Skeletal muscle satellite cell (primary cell): ENCODE measurements around the gene FARS2.

Experiments
- H3K27me3 ChIP-seq: 2 replicates; pipeline ENCODE4 v1.7.0; 2013; ENCODE audit warnings: low read length; ENCODE audit not compliant: control insufficient read depth, insufficient read depth
- H3K36me3 ChIP-seq: 2 replicates; pipeline ENCODE4 v1.7.0; 2013; ENCODE audit warnings: mild to moderate bottlenecking, control low read depth, low read length; ENCODE audit not compliant: insufficient read depth
- H3K4me1 ChIP-seq: 2 replicates; pipeline ENCODE4 v1.7.0; 2013; ENCODE audit warnings: low read length; ENCODE audit not compliant: control insufficient read depth, insufficient read depth
- H3K4me2 ChIP-seq: 2 replicates; pipeline ENCODE4 v1.7.0; 2013; ENCODE audit warnings: mild to moderate bottlenecking, low read length
- H3K4me3 ChIP-seq: 2 replicates; pipeline ENCODE4 v1.7.0; 2013; ENCODE audit warnings: low read length
- H3K9ac ChIP-seq: 2 replicates; pipeline ENCODE4 v1.7.0; 2013; ENCODE audit warnings: mild to moderate bottlenecking, low read depth, low read length, moderate library complexity
- H3K9me3 ChIP-seq: replicated peaks from 2 replicates; pipeline ENCODE4 v1.7.0; 2013; ENCODE audit warnings: mild to moderate bottlenecking, control low read depth, low read length

Gene FARS2

GRCh38 chr6:5657684-5658430, 396.5 kb downstream of the FARS2 start:
- Histone ChIP-seq H3K36me3 (no peaks in the 10 kb centered on the region), H3K9ac (no peak overlapping the region), H3K27me3 (no peaks in the 10 kb centered on the region), H3K4me1 (no peaks in the 10 kb centered on the region), H3K4me3 (no peak overlapping the region), H3K4me2 (no peak overlapping the region), H3K9me3 (no peaks in the 10 kb centered on the region)

- no peaks in the 10 kb centered on the region for H3K36me3 ChIP-seq
- H3K9ac ChIP-seq = no peak overlapping the region
- H3K4me2 ChIP-seq = no peak overlapping the region
- H3K4me1 ChIP-seq = no peaks in the 10 kb centered on the region
- H3K4me3 ChIP-seq = no peak overlapping the region
- H3K27me3 ChIP-seq = no peaks in the 10 kb centered on the region
- no peaks in the 10 kb centered on the region for H3K9me3 ChIP-seq
Measured at GRCh38 chr6:5659467-5659866, 398.2 kb downstream of the FARS2 start.

GRCh38 chr6:5660772-5661171, 399.5 kb downstream of the FARS2 start:
- no peaks in the 10 kb centered on the region for H3K36me3 ChIP-seq
- H3K27me3 ChIP-seq = no peaks in the 10 kb centered on the region
- H3K9me3 ChIP-seq = no peaks in the 10 kb centered on the region
- H3K4me3 ChIP-seq = no peak overlapping the region
- H3K4me2 ChIP-seq = no peak overlapping the region
- H3K4me1 ChIP-seq = no peaks in the 10 kb centered on the region
- H3K9ac ChIP-seq = no peak overlapping the region

GRCh38 chr6:5662797-5663196, 401.5 kb downstream of the FARS2 start:
- no peaks in the 10 kb centered on the region for H3K4me1 ChIP-seq
- H3K27me3 ChIP-seq = no peaks in the 10 kb centered on the region
- H3K4me3 ChIP-seq = no peak overlapping the region
- no peaks in the 10 kb centered on the region for H3K36me3 ChIP-seq
- H3K9ac ChIP-seq = no peak overlapping the region
- no peak overlapping the region for H3K4me2 ChIP-seq
- H3K9me3 ChIP-seq = no peaks in the 10 kb centered on the region

GRCh38 chr6:5663259-5663658, 401.9 kb downstream of the FARS2 start:
- Histone ChIP-seq H3K4me2 (no peak overlapping the region), H3K4me1 (no peaks in the 10 kb centered on the region), H3K27me3 (no peaks in the 10 kb centered on the region), H3K9ac (no peak overlapping the region), H3K4me3 (no peak overlapping the region), H3K9me3 (no peaks in the 10 kb centered on the region), H3K36me3 (no peaks in the 10 kb centered on the region)

GRCh38 chr6:5663739-5664138, 402.4 kb downstream of the FARS2 start:
- no peaks in the 10 kb centered on the region for H3K27me3 ChIP-seq
- H3K9me3 ChIP-seq = no peaks in the 10 kb centered on the region
- no peaks in the 10 kb centered on the region for H3K36me3 ChIP-seq
- H3K9ac ChIP-seq = no peak overlapping the region
- no peak overlapping the region for H3K4me3 ChIP-seq
- no peaks in the 10 kb centered on the region for H3K4me1 ChIP-seq
- H3K4me2 ChIP-seq = no peak overlapping the region

GRCh38 chr6:5664149-5664548, 402.8 kb downstream of the FARS2 start:
- Histone ChIP-seq H3K36me3 (no peaks in the 10 kb centered on the region), H3K4me1 (no peaks in the 10 kb centered on the region), H3K27me3 (no peaks in the 10 kb centered on the region), H3K4me2 (no peak overlapping the region), H3K4me3 (no peak overlapping the region), H3K9me3 (no peaks in the 10 kb centered on the region), H3K9ac (no peak overlapping the region)

- Histone ChIP-seq H3K27me3 (no peaks in the 10 kb centered on the region), H3K4me1 (peaks cover 6% of the 10 kb centered on the region), H3K36me3 (no peaks in the 10 kb centered on the region), H3K9me3 (no peaks in the 10 kb centered on the region), H3K9ac (no peak overlapping the region), H3K4me3 (no peak overlapping the region), H3K4me2 (no peak overlapping the region)
Measured at GRCh38 chr6:5665173-5665572, 403.9 kb downstream of the FARS2 start.

GRCh38 chr6:5665667-5666066, 404.4 kb downstream of the FARS2 start:
- Histone ChIP-seq H3K4me3 (no peak overlapping the region), H3K9ac (no peak overlapping the region), H3K9me3 (no peaks in the 10 kb centered on the region), H3K27me3 (no peaks in the 10 kb centered on the region), H3K4me1 (peaks cover 10% of the 10 kb centered on the region), H3K36me3 (no peaks in the 10 kb centered on the region), H3K4me2 (no peak overlapping the region)

- H3K9ac ChIP-seq = no peak overlapping the region
- H3K4me3 ChIP-seq = no peak overlapping the region
- no peaks in the 10 kb centered on the region for H3K36me3 ChIP-seq
- H3K27me3 ChIP-seq = no peaks in the 10 kb centered on the region
- H3K4me1 ChIP-seq = peaks cover 20% of the 10 kb centered on the region
- no peaks in the 10 kb centered on the region for H3K9me3 ChIP-seq
- H3K4me2 ChIP-seq = no peak overlapping the region
Measured at GRCh38 chr6:5666695-5667094, 405.4 kb downstream of the FARS2 start.

- no peak overlapping the region for H3K9ac ChIP-seq
- H3K27me3 ChIP-seq = no peaks in the 10 kb centered on the region
- peaks cover 29% of the 10 kb centered on the region for H3K4me1 ChIP-seq
Measured at GRCh38 chr6:5667737-5668136, 406.4 kb downstream of the FARS2 start.

GRCh38 chr6:5670381-5670780, 409.1 kb downstream of the FARS2 start:
- Histone ChIP-seq H3K4me2 (peak overlapping the region; percentile 31), H3K4me3 (no peak overlapping the region), H3K9me3 (no peaks in the 10 kb centered on the region), H3K27me3 (no peaks in the 10 kb centered on the region), H3K36me3 (no peaks in the 10 kb centered on the region), H3K4me1 (peaks cover 35% of the 10 kb centered on the region), H3K9ac (peak overlapping the region; percentile 29)

More at GRCh38 chr6:5667737-5668136, 406.4 kb downstream of the FARS2 start:
- no peak overlapping the region for H3K4me2 ChIP-seq
- H3K36me3 ChIP-seq = no peaks in the 10 kb centered on the region
- no peaks in the 10 kb centered on the region for H3K9me3 ChIP-seq
- H3K4me3 ChIP-seq = no peak overlapping the region
